GM20000 (cell line): Measurements from ENCODE around the gene CTNNA2.

Source experiments
- DNase-seq: peaks from one replicate; pipeline ENCODE4 v3.0.0; 2012; ENCODE audit warnings: low spot score
- CTCF ChIP-seq: IDR thresholded peaks from 2 replicates; pipeline ENCODE4 v1.5.1; 2012; ENCODE audit warnings: mild to moderate bottlenecking, control low read depth; ENCODE audit errors: extremely low read depth, missing control alignments

The CTNNA2 gene

GRCh38 chr2:80269806-80270205 lies 757.0 kb downstream of the CTNNA2 start:
- no peak for TF ChIP-seq CTCF
- DNase-seq = no peak

- no peak for DNase-seq
- no peak for TF ChIP-seq CTCF
Measured at GRCh38 chr2:80280598-80280997, 767.7 kb downstream of the CTNNA2 start.

- TF ChIP-seq CTCF = no peak
- DNase-seq = no peak
Measured at GRCh38 chr2:80281049-80281448, 768.2 kb downstream of the CTNNA2 start.

- TF ChIP-seq CTCF = no peak
- DNase-seq = no peak
Measured at GRCh38 chr2:80288576-80288975, 775.7 kb downstream of the CTNNA2 start.

GRCh38 chr2:80291656-80292055 lies 778.8 kb downstream of the CTNNA2 start:
- no peak for TF ChIP-seq CTCF
- no peak for DNase-seq

- no peak for TF ChIP-seq CTCF
Measured at GRCh38 chr2:80292474-80292873, 779.6 kb downstream of the CTNNA2 start.

GRCh38 chr2:80293039-80293438 lies 780.2 kb downstream of the CTNNA2 start:
- no peak for DNase-seq
- TF ChIP-seq CTCF = no peak

More at GRCh38 chr2:80292474-80292873, 779.6 kb downstream of the CTNNA2 start:
- DNase-seq = no peak
